Spleen (tissue), 11 donors: ENCODE results near the gene ZNF248. TPM values are rescaled to one million over a fixed set of nuclear protein-coding genes. Genes with fewer than 3 reads are reported as not detected.

ENCODE experiments used
- DNase-seq: peaks from one replicate; pipeline ENCODE4 v3.0.0-alpha.2; 2020
- H3K27ac ChIP-seq, 8 donors: fragments of 200-600 bp; sonication (generic) in 7 of 8; 1 replicate in 4 of 8; 2 replicates in 4 of 8; pipeline versions ENCODE4 v1.5.0 to v1.8.0; 2016 to 2021; ENCODE audit warnings: inconsistent platforms in 4 of 8, mild to moderate bottlenecking in 4 of 8, moderate library complexity in 1 of 8
- H3K27me3 ChIP-seq, 7 donors: fragments of 200-600 bp; sonication (generic) in 6 of 7; replicated peaks in 1 of 7; 1 replicate in 4 of 7; 2 replicates in 3 of 7; pipeline versions ENCODE4 v1.5.0 to v1.8.0; 2016 to 2021; ENCODE audit warnings: inconsistent platforms in 3 of 7, mild to moderate bottlenecking in 1 of 7
- H3K36me3 ChIP-seq, 6 donors: fragments of 200-600 bp; sonication (generic) in 5 of 6; 1 replicate in 4 of 6; 2 replicates in 2 of 6; pipeline versions ENCODE4 v1.5.0 to v1.8.0; 2016 to 2021; ENCODE audit warnings: inconsistent platforms in 2 of 6
- H3K4me1 ChIP-seq, 6 donors: fragments of 200-600 bp; sonication (generic) in 5 of 6; 1 replicate in 3 of 6; 2 replicates in 3 of 6; pipeline versions ENCODE4 v1.5.0 to v1.8.0; 2016 to 2021; ENCODE audit warnings: inconsistent platforms in 3 of 6
- H3K4me3 ChIP-seq, 8 donors: fragments of 200-600 bp; sonication (generic) in 7 of 8; 1 replicate in 4 of 8; 2 replicates in 4 of 8; pipeline versions ENCODE4 v1.5.0 to v1.8.0; 2016 to 2021; ENCODE audit warnings: inconsistent platforms in 4 of 8, mild to moderate bottlenecking in 4 of 8, moderate library complexity in 2 of 8
- H3K9me3 ChIP-seq, 8 donors: fragments of 200-600 bp; sonication (generic) in 7 of 8; 1 replicate in 4 of 8; 2 replicates in 4 of 8; pipeline versions ENCODE4 v1.5.0 to v1.8.0; 2016 to 2021; ENCODE audit warnings: inconsistent platforms in 4 of 8
- CTCF ChIP-seq, 11 experiments: fragments of 200-600 bp in 7 of 11; fragments of 450-650 bp in 4 of 11; sonication (generic) in 4 of 11; IDR thresholded peaks in 8 of 11; conservative IDR thresholded peaks in 3 of 11; 1 replicate in 7 of 11; 2 replicates in 4 of 11; pipeline versions ENCODE4 v1.4.0 to v1.8.0; 2016 to 2021; ENCODE audit warnings: antibody characterized with exemption in 11 of 11, inconsistent platforms in 4 of 11, mild to moderate bottlenecking in 1 of 11
- POLR2A ChIP-seq, 3 donors: fragments of 450-650 bp; IDR thresholded peaks; one replicate each; pipeline ENCODE4 v1.5.1; 2017; ENCODE audit warnings: antibody characterized with exemption in 3 of 3, mild to moderate bottlenecking in 1 of 3
- POLR2AphosphoS5 ChIP-seq, 3 donors: sonication (generic); formaldehyde crosslinking; IDR thresholded peaks; one replicate each; pipeline ENCODE4 v1.5.1; 2017; ENCODE audit warnings: antibody characterized with exemption in 3 of 3
- WGBS, 5 donors: extraction: QIAGEN DNeasy Blood & Tissue Kit in 3 of 5; methylation state at CpG; one replicate each; pipeline versions ENCODE4 v1.1.5 to v1.1.7; 2013 to 2018; 5-methylcytosine and 5-hydroxymethylcytosine counted together
- intact Hi-C: fragments of 100-400 bp; cut with DNase I; formaldehyde crosslinking; loops from one replicate; pipeline ENCODE4 v1.15.0; 2023; ENCODE audit warnings: low total_unique reads
- polyA plus RNA-seq, 3 donors: library from polyadenylated mRNA; stranded (reverse); fragments of 200-250 nt; gene quantifications; one replicate each; pipeline ENCODE4 v1.2.1, GENCODE V29; 2013
- total RNA-seq, 7 donors: library from RNA; depleted of rRNA in 3 of 7; stranded (reverse); fragments of >200 nt in 3 of 7; fragmentation: NEBNext Ultra II Directional in 4 of 7; extraction: Animal tissue kit (Norgen Biotek cat#: 25700) in 4 of 7; gene quantifications; one replicate each; pipeline versions ENCODE4 v1.1.0 to v1.2.1, GENCODE V29; 2016 to 2021
- donor health status: healthy with polysubstance abuse.
- donor health status: DM: no; HTN: no; CAD: no; lungs with moderate emphysema.
- donor health status: DM: no; HTN: no; CAD: no.
- donor health status: Bipolar disorder and iron deficiency.
- donor health status: healthy.
- donor health status: DM: no; HTN: no; CAD: no.
- donor health status: DM: yes; HTN: yes; CAD: no.

ZNF248 gene
- total and polyA plus RNA-seq, 10 donors = 4.9 to 19.3 (median 11.8) TPM

- no peak for DNase-seq
- Histone ChIP-seq H3K9me3 (peaks cover 0 to 4% (median 0%) of the 10 kb centered on the region in 8 donors), H3K27ac (no peak overlapping the region), H3K36me3 (no peaks in the 10 kb centered on the region), H3K4me3 (no peak overlapping the region), H3K27me3 (no peaks in the 10 kb centered on the region), H3K4me1 (peaks cover 0 to 3% (median 0%) of the 10 kb centered on the region in 6 donors)
- intact Hi-C loops = no loop called here
- TF ChIP-seq POLR2A (IDR thresholded peaks at IDR 0.05) = no peak
- no peak for TF ChIP-seq POLR2AphosphoS5 (IDR thresholded peaks at IDR 0.05)
- TF ChIP-seq CTCF (IDR thresholded peaks at IDR 0.05 in 8 of 11, conservative IDR thresholded peaks at IDR 0.05 in 3 of 11) = no peak
- WGBS, 5 donors = 43 to 98% (median 64%) methylated on average over 2 of the region's 2 CpGs
Observed at GRCh38 chr10:37871143-37871542, 13.7 kb upstream of the ZNF248 start.

GRCh38 chr10:37868796-37869195 lies 11.4 kb upstream of the ZNF248 start:
- 84 to 93% (median 92%) methylated on average over 3 of the region's 3 CpGs for WGBS, 5 donors
- Histone ChIP-seq H3K4me1 (peaks cover 0 to 12% (median 0%) of the 10 kb centered on the region in 6 donors), H3K27me3 (no peaks in the 10 kb centered on the region), H3K4me3 (no peak overlapping the region), H3K36me3 (no peaks in the 10 kb centered on the region), H3K9me3 (peaks cover 0 to 2% (median 0%) of the 10 kb centered on the region in 8 donors), H3K27ac (no peak overlapping the region)
- TF ChIP-seq CTCF (IDR thresholded peaks at IDR 0.05 in 8 of 11, conservative IDR thresholded peaks at IDR 0.05 in 3 of 11) (no peak), POLR2AphosphoS5 (IDR thresholded peaks at IDR 0.05) (no peak), POLR2A (IDR thresholded peaks at IDR 0.05) (no peak)
- no peak for DNase-seq
- intact Hi-C loops = no loop called here

GRCh38 chr10:37865957-37866803 lies 8.8 kb upstream of the ZNF248 start:
- Histone ChIP-seq H3K27ac (peak overlapping the region in 3 of 8 donors; percentile 5 to 65 (median 17)), H3K36me3 (no peaks in the 10 kb centered on the region), H3K9me3 (no peaks in the 10 kb centered on the region), H3K4me3 (no peak overlapping the region), H3K27me3 (no peaks in the 10 kb centered on the region), H3K4me1 (peaks cover 0 to 12% (median 0%) of the 10 kb centered on the region in 6 donors)
- DNase-seq = peak; percentile 89
- intact Hi-C loops = no loop called here
- WGBS, 5 donors = 63 to 74% (median 66%) methylated on average over 9 of the region's 9 CpGs
- TF ChIP-seq POLR2A (IDR thresholded peaks at IDR 0.05) (no peak), CTCF (IDR thresholded peaks at IDR 0.05 in 8 of 11, conservative IDR thresholded peaks at IDR 0.05 in 3 of 11) (no peak), POLR2AphosphoS5 (IDR thresholded peaks at IDR 0.05) (no peak)

- H3K27me3 ChIP-seq = no peaks in the 10 kb centered on the region
- H3K36me3 ChIP-seq = no peaks in the 10 kb centered on the region
- no peak overlapping the region for H3K4me3 ChIP-seq
- DNase-seq = no peak
- WGBS, 5 donors = 72 to 87% (median 81%) methylated on average over 3 of the region's 3 CpGs
- peaks cover 0 to 12% (median 0%) of the 10 kb centered on the region in 6 donors for H3K4me1 ChIP-seq
- intact Hi-C loops = no loop called here
- TF ChIP-seq POLR2A (IDR thresholded peaks at IDR 0.05) (no peak), POLR2AphosphoS5 (IDR thresholded peaks at IDR 0.05) (no peak), CTCF (IDR thresholded peaks at IDR 0.05 in 8 of 11, conservative IDR thresholded peaks at IDR 0.05 in 3 of 11) (no peak)
- H3K9me3 ChIP-seq = no peaks in the 10 kb centered on the region
- no peak overlapping the region for H3K27ac ChIP-seq
Observed at GRCh38 chr10:37865264-37865663, 7.9 kb upstream of the ZNF248 start.
